ENCODE results near the gene CFAP61.

The CFAP61 gene

GRCh38 chr20:20206788-20207187 lies 154.5 kb downstream of the CFAP61 start:
- Histone ChIP-seq H3K36me3 (ENCODE audit: control insufficient read depth, insufficient read depth, low read length) (no peaks in the 10 kb centered on the region), H3K4me3 (ENCODE audit: low read depth, low read length) (no peak overlapping the region), H3K9ac (ENCODE audit: low read depth, low read length) (no peak overlapping the region), H3K9me3 (ENCODE audit: control insufficient read depth, insufficient read depth, low read length) (no peaks in the 10 kb centered on the region), H3K27me3 (ENCODE audit: control insufficient read depth, insufficient read depth, low read length) (no peaks in the 10 kb centered on the region), H3K4me1 (ENCODE audit: control insufficient read depth, insufficient read depth, low read length) (no peaks in the 10 kb centered on the region)

- Histone ChIP-seq H3K9me3 (ENCODE audit: control insufficient read depth, insufficient read depth, low read length) (no peaks in the 10 kb centered on the region), H3K4me1 (ENCODE audit: control insufficient read depth, insufficient read depth, low read length) (no peaks in the 10 kb centered on the region), H3K9ac (ENCODE audit: low read depth, low read length) (no peak overlapping the region), H3K27me3 (ENCODE audit: control insufficient read depth, insufficient read depth, low read length) (no peaks in the 10 kb centered on the region), H3K4me3 (ENCODE audit: low read depth, low read length) (no peak overlapping the region), H3K36me3 (ENCODE audit: control insufficient read depth, insufficient read depth, low read length) (no peaks in the 10 kb centered on the region)
These were observed 155.0 kb downstream of the CFAP61 start for GRCh38 chr20:20207291-20207690.

- Histone ChIP-seq H3K27me3 (ENCODE audit: control insufficient read depth, insufficient read depth, low read length) (no peaks in the 10 kb centered on the region), H3K9ac (ENCODE audit: low read depth, low read length) (no peak overlapping the region), H3K4me3 (ENCODE audit: low read depth, low read length) (no peak overlapping the region), H3K36me3 (ENCODE audit: control insufficient read depth, insufficient read depth, low read length) (no peaks in the 10 kb centered on the region), H3K4me1 (ENCODE audit: control insufficient read depth, insufficient read depth, low read length) (no peaks in the 10 kb centered on the region), H3K9me3 (ENCODE audit: control insufficient read depth, insufficient read depth, low read length) (no peaks in the 10 kb centered on the region)
These were observed 155.5 kb downstream of the CFAP61 start for GRCh38 chr20:20207872-20208271.

GRCh38 chr20:20209684-20210083 lies 157.4 kb downstream of the CFAP61 start:
- Histone ChIP-seq H3K4me3 (ENCODE audit: low read depth, low read length) (no peak overlapping the region), H3K9ac (ENCODE audit: low read depth, low read length) (no peak overlapping the region), H3K36me3 (ENCODE audit: control insufficient read depth, insufficient read depth, low read length) (no peaks in the 10 kb centered on the region), H3K4me1 (ENCODE audit: control insufficient read depth, insufficient read depth, low read length) (no peaks in the 10 kb centered on the region), H3K9me3 (ENCODE audit: control insufficient read depth, insufficient read depth, low read length) (no peaks in the 10 kb centered on the region), H3K27me3 (ENCODE audit: control insufficient read depth, insufficient read depth, low read length) (no peaks in the 10 kb centered on the region)

GRCh38 chr20:20210327-20210726 lies 158.0 kb downstream of the CFAP61 start:
- no peaks in the 10 kb centered on the region for H3K9me3 ChIP-seq (ENCODE audit: control insufficient read depth, insufficient read depth, low read length)
- no peak overlapping the region for H3K9ac ChIP-seq (ENCODE audit: low read depth, low read length)
- H3K27me3 ChIP-seq (ENCODE audit: control insufficient read depth, insufficient read depth, low read length) = no peaks in the 10 kb centered on the region
- H3K4me1 ChIP-seq (ENCODE audit: control insufficient read depth, insufficient read depth, low read length) = no peaks in the 10 kb centered on the region
- H3K4me3 ChIP-seq (ENCODE audit: low read depth, low read length) = no peak overlapping the region
- no peaks in the 10 kb centered on the region for H3K36me3 ChIP-seq (ENCODE audit: control insufficient read depth, insufficient read depth, low read length)

DNA sequence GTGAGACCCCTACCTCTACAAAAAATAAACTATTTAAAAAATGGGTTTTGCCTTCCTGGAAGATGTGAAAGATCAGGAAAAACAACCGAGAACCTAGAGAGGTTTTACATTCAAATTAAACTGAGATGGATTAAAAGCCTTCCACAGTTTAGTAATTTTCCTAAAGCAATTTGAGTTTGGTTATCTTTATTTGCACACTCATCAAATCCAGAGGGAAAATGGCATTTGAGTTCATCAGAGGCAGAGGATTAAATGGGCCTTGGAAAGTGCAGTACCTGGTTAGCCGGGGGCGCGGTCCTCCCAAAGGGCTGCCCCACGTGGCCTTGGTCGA lies 158.6 kb downstream of the CFAP61 start:
- no peaks in the 10 kb centered on the region for H3K27me3 ChIP-seq (ENCODE audit: control insufficient read depth, insufficient read depth, low read length)
- no peaks in the 10 kb centered on the region for H3K9me3 ChIP-seq (ENCODE audit: control insufficient read depth, insufficient read depth, low read length)
- H3K4me3 ChIP-seq (ENCODE audit: low read depth, low read length) = no peak overlapping the region
- H3K4me1 ChIP-seq (ENCODE audit: control insufficient read depth, insufficient read depth, low read length) = no peaks in the 10 kb centered on the region
- no peak overlapping the region for H3K9ac ChIP-seq (ENCODE audit: low read depth, low read length)
- H3K36me3 ChIP-seq (ENCODE audit: control insufficient read depth, insufficient read depth, low read length) = no peaks in the 10 kb centered on the region

DNA sequence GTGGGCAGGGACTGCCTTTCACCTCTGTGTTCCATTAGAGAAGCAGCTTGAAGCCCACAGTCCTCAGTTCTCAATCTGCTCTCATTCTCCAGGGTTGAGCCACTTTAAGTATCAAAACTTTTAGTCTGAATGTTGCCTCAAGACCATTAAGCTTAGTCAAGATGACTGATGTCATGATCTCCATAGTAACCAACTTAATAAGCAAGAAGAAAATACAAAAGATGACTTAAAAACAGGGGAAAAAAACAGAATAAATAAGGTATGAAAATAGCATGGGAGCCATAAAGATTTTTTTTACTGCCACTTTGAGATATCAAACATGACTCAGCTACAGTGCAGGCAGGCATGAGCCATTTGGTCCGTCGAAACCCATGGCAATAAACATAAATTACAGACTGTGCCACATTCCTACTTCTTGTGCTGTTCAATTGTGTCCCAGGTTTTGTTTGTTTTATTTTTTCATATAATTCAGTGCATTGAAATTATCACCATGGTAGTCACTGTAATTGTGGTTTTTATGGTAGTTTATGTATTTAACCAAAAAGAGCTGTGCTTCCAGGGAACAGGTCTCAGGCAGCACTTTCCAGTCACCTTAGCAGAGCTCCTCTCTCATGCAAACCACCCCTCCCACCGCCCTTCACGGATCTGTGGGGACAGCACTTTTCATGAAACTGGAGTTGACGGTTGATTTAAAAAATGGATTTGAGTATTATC lies 159.1 kb downstream of the CFAP61 start:
- Histone ChIP-seq H3K4me1 (ENCODE audit: control insufficient read depth, insufficient read depth, low read length) (no peaks in the 10 kb centered on the region), H3K36me3 (ENCODE audit: control insufficient read depth, insufficient read depth, low read length) (no peaks in the 10 kb centered on the region), H3K9me3 (ENCODE audit: control insufficient read depth, insufficient read depth, low read length) (no peaks in the 10 kb centered on the region), H3K27me3 (ENCODE audit: control insufficient read depth, insufficient read depth, low read length) (no peaks in the 10 kb centered on the region), H3K4me3 (ENCODE audit: low read depth, low read length) (no peak overlapping the region), H3K9ac (ENCODE audit: low read depth, low read length) (no peak overlapping the region)

GRCh38 chr20:20211988-20212518 lies 159.7 kb downstream of the CFAP61 start:
- Histone ChIP-seq H3K9ac (ENCODE audit: low read depth, low read length) (no peak overlapping the region), H3K36me3 (ENCODE audit: control insufficient read depth, insufficient read depth, low read length) (no peaks in the 10 kb centered on the region), H3K4me3 (ENCODE audit: low read depth, low read length) (no peak overlapping the region), H3K27me3 (ENCODE audit: control insufficient read depth, insufficient read depth, low read length) (no peaks in the 10 kb centered on the region), H3K9me3 (ENCODE audit: control insufficient read depth, insufficient read depth, low read length) (no peaks in the 10 kb centered on the region), H3K4me1 (ENCODE audit: control insufficient read depth, insufficient read depth, low read length) (no peaks in the 10 kb centered on the region)

- H3K9ac ChIP-seq (ENCODE audit: low read depth, low read length) = no peak overlapping the region
- H3K4me3 ChIP-seq (ENCODE audit: low read depth, low read length) = no peak overlapping the region
- no peaks in the 10 kb centered on the region for H3K27me3 ChIP-seq (ENCODE audit: control insufficient read depth, insufficient read depth, low read length)
- H3K36me3 ChIP-seq (ENCODE audit: control insufficient read depth, insufficient read depth, low read length) = no peaks in the 10 kb centered on the region
- no peaks in the 10 kb centered on the region for H3K4me1 ChIP-seq (ENCODE audit: control insufficient read depth, insufficient read depth, low read length)
- no peaks in the 10 kb centered on the region for H3K9me3 ChIP-seq (ENCODE audit: control insufficient read depth, insufficient read depth, low read length)
These were observed 160.4 kb downstream of the CFAP61 start for GRCh38 chr20:20212675-20213096.

DNA sequence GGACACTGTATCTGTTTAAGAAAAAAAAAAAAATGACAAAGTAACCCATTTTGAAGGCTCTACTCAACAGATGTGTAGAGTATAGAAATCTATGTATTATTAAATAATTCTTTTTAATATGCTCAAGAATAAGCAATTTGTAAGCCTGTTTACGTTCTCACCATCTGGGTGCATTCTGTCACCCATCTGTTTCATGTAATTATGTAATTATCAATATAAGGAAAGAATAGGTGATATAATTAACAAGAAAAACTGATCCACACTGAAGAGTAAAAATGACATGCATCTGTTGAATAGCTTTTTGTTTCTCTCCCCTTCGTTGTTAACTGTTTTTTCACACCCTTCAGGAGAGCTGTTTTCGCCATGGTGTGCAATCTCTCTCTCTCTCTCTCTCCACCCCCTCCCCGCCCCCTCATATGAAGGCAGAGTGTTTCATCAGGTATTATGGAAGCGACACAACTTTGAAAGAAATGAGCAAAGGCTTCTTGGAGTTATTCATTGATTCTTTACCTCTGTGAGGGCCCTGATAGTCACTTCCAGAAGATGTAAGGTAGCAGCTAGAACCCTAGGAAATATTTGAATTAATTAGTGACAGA lies 161.3 kb downstream of the CFAP61 start:
- no peaks in the 10 kb centered on the region for H3K36me3 ChIP-seq (ENCODE audit: control insufficient read depth, insufficient read depth, low read length)
- H3K9me3 ChIP-seq (ENCODE audit: control insufficient read depth, insufficient read depth, low read length) = no peaks in the 10 kb centered on the region
- H3K9ac ChIP-seq (ENCODE audit: low read depth, low read length) = no peak overlapping the region
- no peak overlapping the region for H3K4me3 ChIP-seq (ENCODE audit: low read depth, low read length)
- H3K27me3 ChIP-seq (ENCODE audit: control insufficient read depth, insufficient read depth, low read length) = no peaks in the 10 kb centered on the region
- H3K4me1 ChIP-seq (ENCODE audit: control insufficient read depth, insufficient read depth, low read length) = no peaks in the 10 kb centered on the region

- Histone ChIP-seq H3K27me3 (ENCODE audit: control insufficient read depth, insufficient read depth, low read length) (no peaks in the 10 kb centered on the region), H3K4me3 (ENCODE audit: low read depth, low read length) (no peak overlapping the region), H3K9ac (ENCODE audit: low read depth, low read length) (no peak overlapping the region), H3K9me3 (ENCODE audit: control insufficient read depth, insufficient read depth, low read length) (no peaks in the 10 kb centered on the region), H3K36me3 (ENCODE audit: control insufficient read depth, insufficient read depth, low read length) (no peaks in the 10 kb centered on the region), H3K4me1 (ENCODE audit: control insufficient read depth, insufficient read depth, low read length) (no peaks in the 10 kb centered on the region)
These were observed 162.5 kb downstream of the CFAP61 start for GRCh38 chr20:20214757-20215275.

Data from iPS-15b (cell line).